ENCODE results near the gene MRPL44.

Gene MRPL44

GRCh38 chr2:223932816-223933800, 24.2 kb upstream of the MRPL44 start:
- Histone ChIP-seq H3K27me3 (ENCODE audit: insufficient read depth, poor library complexity, severe bottlenecking) (no peaks in the 10 kb centered on the region), H3K27ac (replicated peaks) (no peak overlapping the region), H3K4me3 (replicated peaks; ENCODE audit: insufficient read depth, low read length) (no peak overlapping the region)
- no peak for DNase-seq (ENCODE audit: low read depth in 1 of 2, low spot score in 1 of 2)
- TF ChIP-seq REST (IDR thresholded peaks at IDR 0.05; ENCODE audit: insufficient replicate concordance, low read depth) (no peak), GABPA (IDR thresholded peaks at IDR 0.05; ENCODE audit: low read depth) (no peak), SPI1 (IDR thresholded peaks at IDR 0.05; ENCODE audit: borderline replicate concordance, low read depth) (no peak), CTCF (IDR thresholded peaks at IDR 0.05; ENCODE audit: insufficient read depth, low read length) (no peak), POLR2AphosphoS5 (IDR thresholded peaks at IDR 0.05; ENCODE audit: low read depth) (no peak)

- Histone ChIP-seq H3K27ac (replicated peaks) (no peak overlapping the region), H3K27me3 (ENCODE audit: insufficient read depth, poor library complexity, severe bottlenecking) (no peaks in the 10 kb centered on the region), H3K4me3 (replicated peaks; ENCODE audit: insufficient read depth, low read length) (no peak overlapping the region)
- TF ChIP-seq CTCF (IDR thresholded peaks at IDR 0.05; ENCODE audit: insufficient read depth, low read length) = no peak
- TF ChIP-seq REST (IDR thresholded peaks at IDR 0.05; ENCODE audit: insufficient replicate concordance, low read depth) = no peak
- no peak for TF ChIP-seq POLR2AphosphoS5 (IDR thresholded peaks at IDR 0.05; ENCODE audit: low read depth)
- no peak for TF ChIP-seq GABPA (IDR thresholded peaks at IDR 0.05; ENCODE audit: low read depth)
- no peak for TF ChIP-seq SPI1 (IDR thresholded peaks at IDR 0.05; ENCODE audit: borderline replicate concordance, low read depth)
- no peak for DNase-seq (ENCODE audit: low read depth in 1 of 2, low spot score in 1 of 2)
Observed at GRCh38 chr2:223934870-223935269, 22.4 kb upstream of the MRPL44 start.

- H3K4me3 ChIP-seq (replicated peaks; ENCODE audit: insufficient read depth, low read length) = no peak overlapping the region
- H3K27me3 ChIP-seq (ENCODE audit: insufficient read depth, poor library complexity, severe bottlenecking) = no peaks in the 10 kb centered on the region
- H3K27ac ChIP-seq (replicated peaks) = no peak overlapping the region
- DNase-seq (ENCODE audit: low read depth in 1 of 2, low spot score in 1 of 2) = no peak
- TF ChIP-seq GABPA (IDR thresholded peaks at IDR 0.05; ENCODE audit: low read depth) = no peak
- no peak for TF ChIP-seq POLR2AphosphoS5 (IDR thresholded peaks at IDR 0.05; ENCODE audit: low read depth)
- TF ChIP-seq SPI1 (IDR thresholded peaks at IDR 0.05; ENCODE audit: borderline replicate concordance, low read depth) = no peak
- TF ChIP-seq CTCF (IDR thresholded peaks at IDR 0.05; ENCODE audit: insufficient read depth, low read length) = no peak
- no peak for TF ChIP-seq REST (IDR thresholded peaks at IDR 0.05; ENCODE audit: insufficient replicate concordance, low read depth)
Observed at GRCh38 chr2:223935459-223936125, 21.7 kb upstream of the MRPL44 start.

All from HL-60 (cell line).